ENCODE results near the gene EHMT1. TPM values are rescaled to one million over a fixed set of nuclear protein-coding genes. Genes with fewer than 3 reads are reported as not detected.
"Not testable (repeated sequence)": the region's sequence is repeated elsewhere in the genome, so short reads cannot be mapped to it uniquely, and the experiment has no call there.

Gene EHMT1
- total RNA-seq, 1 donor from 2014 or later, result 96.5 TPM

DNA sequence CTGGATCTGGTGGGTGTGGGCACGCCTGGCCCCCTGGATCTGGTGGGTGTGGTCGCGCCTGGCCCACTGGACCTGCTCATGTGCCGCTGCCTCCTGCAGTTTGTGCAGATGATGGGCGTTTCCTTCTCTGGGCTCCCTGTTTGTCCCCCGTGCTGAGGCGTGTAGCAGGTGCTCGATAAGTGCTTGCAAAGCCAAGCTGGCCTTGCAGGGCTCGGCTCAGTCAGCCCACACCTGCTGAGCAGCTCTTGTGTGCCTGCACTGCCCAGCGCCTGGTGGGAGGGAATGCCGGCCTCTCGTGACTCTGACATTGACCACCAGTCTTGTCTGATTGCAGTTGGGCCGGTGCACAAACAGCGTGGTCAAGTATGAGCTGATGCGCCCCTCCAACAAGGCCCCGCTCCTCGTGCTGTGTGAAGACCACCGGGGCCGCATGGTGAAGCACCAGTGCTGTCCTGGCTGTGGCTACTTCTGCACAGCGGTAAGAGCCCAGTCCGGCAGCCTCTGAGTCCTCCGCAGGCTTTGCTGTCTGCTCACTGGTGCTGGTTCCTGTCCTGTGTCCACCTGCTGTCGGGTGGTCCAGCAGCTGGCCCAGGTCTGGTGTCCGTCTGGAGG, 156.1 kb downstream of the EHMT1 start:
- intact Hi-C loops (cut with micrococcal nuclease), result no loop called here
- no peak for DNase-seq (ENCODE audit: low spot score)
- Mint-ChIP-seq H3K36me3 (ENCODE audit: low read depth) (peaks cover 62% of the 10 kb centered on the region), H3K4me1 (ENCODE audit: low read depth) (no peaks in the 10 kb centered on the region), H3K9me3 (peaks cover 4% of the 10 kb centered on the region), H3K27me3 (ENCODE audit: low read depth) (no peaks in the 10 kb centered on the region), H3K4me3 (ENCODE audit: low read depth) (no peak overlapping the region), H3K27ac (no peak overlapping the region)

- Mint-ChIP-seq H3K27ac (no peak overlapping the region), H3K4me3 (ENCODE audit: low read depth) (no peak overlapping the region), H3K27me3 (ENCODE audit: low read depth) (no peaks in the 10 kb centered on the region), H3K9me3 (no peaks in the 10 kb centered on the region), H3K36me3 (ENCODE audit: low read depth) (peaks cover 47% of the 10 kb centered on the region), H3K4me1 (ENCODE audit: low read depth) (no peaks in the 10 kb centered on the region)
- no peak for DNase-seq (ENCODE audit: low spot score)
- intact Hi-C loops (cut with micrococcal nuclease), result no loop called here
These were observed 157.6 kb downstream of the EHMT1 start for GRCh38 chr9:137776306-137776995.

- no peak for DNase-seq (ENCODE audit: low spot score)
- Mint-ChIP-seq H3K27me3 (ENCODE audit: low read depth) (no peaks in the 10 kb centered on the region), H3K4me1 (ENCODE audit: low read depth) (no peaks in the 10 kb centered on the region), H3K4me3 (ENCODE audit: low read depth) (no peak overlapping the region), H3K9me3 (no peaks in the 10 kb centered on the region), H3K36me3 (ENCODE audit: low read depth) (peaks cover 52% of the 10 kb centered on the region), H3K27ac (no peak overlapping the region)
- intact Hi-C loops (cut with micrococcal nuclease), result no loop called here
These were observed 159.0 kb downstream of the EHMT1 start for GRCh38 chr9:137777761-137778160.

DNA sequence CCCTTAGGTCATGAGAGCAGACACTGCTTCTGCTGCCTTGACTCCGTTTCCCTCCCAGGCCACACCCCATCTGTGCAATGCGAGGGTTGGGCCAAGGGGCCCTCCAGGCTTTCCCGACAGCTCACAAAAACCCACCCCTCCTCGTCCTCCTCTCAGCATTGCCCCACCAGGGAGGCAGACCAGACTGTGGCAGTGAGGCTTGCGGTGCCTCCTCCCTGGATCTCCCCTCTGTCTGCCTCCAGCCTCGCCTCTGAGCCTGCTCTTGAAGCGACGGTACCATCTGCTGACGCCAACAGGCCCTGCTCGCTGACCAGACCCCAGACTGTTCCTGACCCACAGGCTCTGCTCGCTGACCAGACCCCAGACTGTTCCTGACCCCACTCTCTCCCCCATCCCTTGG, 159.5 kb downstream of the EHMT1 start:
- Mint-ChIP-seq H3K9me3 (no peaks in the 10 kb centered on the region), H3K4me3 (ENCODE audit: low read depth) (no peak overlapping the region), H3K4me1 (ENCODE audit: low read depth) (no peaks in the 10 kb centered on the region), H3K27ac (no peak overlapping the region), H3K27me3 (ENCODE audit: low read depth) (no peaks in the 10 kb centered on the region), H3K36me3 (ENCODE audit: low read depth) (peaks cover 54% of the 10 kb centered on the region)
- DNase-seq (ENCODE audit: low spot score), result no peak
- intact Hi-C loops (cut with micrococcal nuclease), result no loop called here

DNA sequence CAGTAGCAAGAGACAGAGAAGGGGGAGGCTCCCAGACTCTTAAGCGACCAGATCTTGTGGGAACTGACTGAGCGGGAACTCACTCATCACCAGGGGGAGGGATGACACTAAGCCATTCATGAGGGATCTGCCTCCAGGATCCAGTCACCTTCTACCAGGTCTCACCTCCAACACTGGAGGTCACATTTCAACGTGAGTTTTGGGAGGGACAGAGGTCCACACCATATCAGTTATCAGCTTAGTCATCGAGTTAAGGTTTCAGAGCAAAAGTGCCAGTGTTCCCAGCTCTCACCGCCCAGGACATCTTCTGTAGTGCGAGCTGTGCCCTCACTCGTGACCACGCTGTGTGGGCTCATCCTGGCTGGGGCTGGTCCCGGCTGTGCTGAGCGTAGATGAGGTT, 160.1 kb downstream of the EHMT1 start:
- no peak for DNase-seq (ENCODE audit: low spot score)
- Mint-ChIP-seq H3K27ac (no peak overlapping the region), H3K9me3 (no peaks in the 10 kb centered on the region), H3K36me3 (ENCODE audit: low read depth) (peaks cover 54% of the 10 kb centered on the region), H3K27me3 (ENCODE audit: low read depth) (no peaks in the 10 kb centered on the region), H3K4me3 (ENCODE audit: low read depth) (no peak overlapping the region), H3K4me1 (ENCODE audit: low read depth) (no peaks in the 10 kb centered on the region)
- intact Hi-C loops (cut with micrococcal nuclease), result no loop called here

GRCh38 chr9:137780031-137780430, 161.2 kb downstream of the EHMT1 start:
- H3K27ac Mint-ChIP-seq; intact Hi-C loops (cut with micrococcal nuclease); H3K4me3 Mint-ChIP-seq (ENCODE audit: low read depth); H3K9me3 Mint-ChIP-seq; H3K27me3 Mint-ChIP-seq (ENCODE audit: low read depth); H3K4me1 Mint-ChIP-seq (ENCODE audit: low read depth); DNase-seq (ENCODE audit: low spot score): not testable (repeated sequence)
- H3K36me3 Mint-ChIP-seq (ENCODE audit: low read depth), result peaks cover 55% of the 10 kb centered on the region

DNA sequence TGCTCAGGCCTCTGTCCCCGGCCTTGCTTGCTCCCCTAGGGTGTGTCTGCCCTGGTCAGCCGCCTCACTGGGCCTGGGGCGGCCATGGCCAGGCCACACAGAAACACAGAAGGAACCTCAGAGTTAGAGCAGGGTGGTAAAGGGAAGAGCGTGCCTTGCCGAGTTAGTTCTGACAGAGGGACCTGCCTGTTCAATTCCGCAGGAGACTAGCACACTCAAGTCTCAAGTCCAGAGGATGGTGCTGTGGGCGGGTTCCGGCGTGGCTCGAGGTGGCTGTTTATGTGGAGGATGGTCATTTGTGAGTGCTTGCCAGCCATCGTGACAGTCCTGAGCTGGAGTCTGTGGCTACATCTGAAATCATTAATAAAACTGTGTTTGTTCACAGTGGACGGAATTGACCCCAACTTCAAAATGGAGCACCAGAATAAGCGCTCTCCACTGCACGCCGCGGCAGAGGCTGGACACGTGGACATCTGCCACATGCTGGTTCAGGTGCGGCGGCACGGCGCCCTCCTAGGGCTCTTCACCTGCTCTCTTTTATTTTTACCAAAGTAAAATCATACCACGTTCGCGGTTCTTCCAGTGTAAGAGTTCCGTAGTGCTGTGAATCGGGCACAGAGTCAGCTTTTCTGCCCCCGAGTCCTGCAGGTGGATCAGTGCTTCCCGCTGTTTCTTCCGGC, 163.2 kb downstream of the EHMT1 start:
- peaks cover 2% of the 10 kb centered on the region for H3K4me1 Mint-ChIP-seq (ENCODE audit: low read depth)
- DNase-seq (ENCODE audit: low spot score), result no peak
- no peaks in the 10 kb centered on the region for H3K9me3 Mint-ChIP-seq
- H3K27me3 Mint-ChIP-seq (ENCODE audit: low read depth), result no peaks in the 10 kb centered on the region
- no peak overlapping the region for H3K4me3 Mint-ChIP-seq (ENCODE audit: low read depth)
- intact Hi-C loops (cut with micrococcal nuclease), result no loop called here
- no peak overlapping the region for H3K27ac Mint-ChIP-seq
- H3K36me3 Mint-ChIP-seq (ENCODE audit: low read depth), result peaks cover 59% of the 10 kb centered on the region

DNA sequence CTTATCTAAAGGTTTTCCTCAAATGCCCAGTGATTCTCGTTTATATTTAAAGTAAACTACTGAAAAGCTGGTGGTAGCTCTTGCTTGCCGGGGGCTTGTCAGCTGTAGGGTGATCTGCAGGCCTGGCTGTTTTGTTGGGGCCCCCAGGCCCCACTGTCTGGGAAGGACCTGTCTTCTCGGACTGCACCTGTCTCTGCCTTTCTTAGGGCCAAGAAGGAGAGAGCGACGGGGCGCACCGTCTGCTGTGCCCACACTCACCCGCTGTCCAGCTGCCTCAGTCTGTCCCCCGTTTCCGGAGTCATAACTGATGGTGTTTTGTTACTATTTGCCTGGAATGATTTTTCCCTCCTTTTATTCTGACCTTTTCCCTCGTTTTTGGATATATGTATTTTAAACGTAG, 164.7 kb downstream of the EHMT1 start:
- H3K9me3 Mint-ChIP-seq, result no peaks in the 10 kb centered on the region
- peaks cover 47% of the 10 kb centered on the region for H3K36me3 Mint-ChIP-seq (ENCODE audit: low read depth)
- intact Hi-C loops (cut with micrococcal nuclease), result no loop called here
- H3K27ac Mint-ChIP-seq, result no peak overlapping the region
- H3K4me1 Mint-ChIP-seq (ENCODE audit: low read depth), result peaks cover 2% of the 10 kb centered on the region
- DNase-seq (ENCODE audit: low spot score), result no peak
- no peak overlapping the region for H3K4me3 Mint-ChIP-seq (ENCODE audit: low read depth)
- H3K27me3 Mint-ChIP-seq (ENCODE audit: low read depth), result no peaks in the 10 kb centered on the region

DNA sequence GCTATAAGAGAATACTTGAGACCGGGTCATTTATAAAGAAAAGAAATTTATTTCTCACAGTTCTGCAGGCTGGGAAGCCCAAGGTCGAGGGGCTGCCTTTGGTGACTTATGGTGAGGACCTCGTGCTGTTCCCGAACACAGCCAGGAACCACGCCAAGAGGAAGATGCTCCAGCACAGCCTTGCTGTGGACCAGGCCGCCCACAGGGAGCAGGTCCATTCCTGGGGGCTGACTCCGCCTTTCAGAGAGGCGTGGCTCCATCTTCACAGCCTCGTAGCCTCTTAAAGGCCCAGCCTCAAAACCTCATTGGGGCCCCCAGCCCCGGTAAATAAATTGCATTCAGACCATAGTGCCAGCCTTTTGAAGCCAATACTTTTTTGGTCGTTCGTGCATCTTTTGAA, 165.2 kb downstream of the EHMT1 start:
- no peak overlapping the region for H3K4me3 Mint-ChIP-seq (ENCODE audit: low read depth)
- intact Hi-C loops (cut with micrococcal nuclease), result no loop called here

GRCh38 chr9:137784641-137785513, 166.1 kb downstream of the EHMT1 start:
- no peak overlapping the region for H3K27ac Mint-ChIP-seq
- H3K4me1 Mint-ChIP-seq (ENCODE audit: low read depth), result peaks cover 2% of the 10 kb centered on the region
- H3K9me3 Mint-ChIP-seq, result no peaks in the 10 kb centered on the region
- no peak overlapping the region for H3K4me3 Mint-ChIP-seq (ENCODE audit: low read depth)
- peaks cover 42% of the 10 kb centered on the region for H3K36me3 Mint-ChIP-seq (ENCODE audit: low read depth)
- no peaks in the 10 kb centered on the region for H3K27me3 Mint-ChIP-seq (ENCODE audit: low read depth)
- DNase-seq (ENCODE audit: low spot score), result no peak
- intact Hi-C loops (cut with micrococcal nuclease), result no loop called here

More for the DNA sequence above, 165.2 kb downstream of the EHMT1 start:
- no peaks in the 10 kb centered on the region for H3K27me3 Mint-ChIP-seq (ENCODE audit: low read depth)
- DNase-seq (ENCODE audit: low spot score), result no peak
- no peak overlapping the region for H3K27ac Mint-ChIP-seq
- H3K4me1 Mint-ChIP-seq (ENCODE audit: low read depth), result peaks cover 2% of the 10 kb centered on the region
- H3K36me3 Mint-ChIP-seq (ENCODE audit: low read depth), result peaks cover 42% of the 10 kb centered on the region
- no peaks in the 10 kb centered on the region for H3K9me3 Mint-ChIP-seq

- Mint-ChIP-seq H3K36me3 (ENCODE audit: low read depth) (peaks cover 48% of the 10 kb centered on the region), H3K4me1 (ENCODE audit: low read depth) (peaks cover 2% of the 10 kb centered on the region), H3K27ac (no peak overlapping the region), H3K27me3 (ENCODE audit: low read depth) (no peaks in the 10 kb centered on the region), H3K9me3 (no peaks in the 10 kb centered on the region), H3K4me3 (ENCODE audit: low read depth) (no peak overlapping the region)
- no peak for DNase-seq (ENCODE audit: low spot score)
- intact Hi-C loops (cut with micrococcal nuclease), result no loop called here
These were observed 166.9 kb downstream of the EHMT1 start for GRCh38 chr9:137785704-137786161.

- Mint-ChIP-seq H3K4me1 (ENCODE audit: low read depth) (peaks cover 2% of the 10 kb centered on the region), H3K36me3 (ENCODE audit: low read depth) (peaks cover 55% of the 10 kb centered on the region), H3K9me3 (no peaks in the 10 kb centered on the region), H3K4me3 (ENCODE audit: low read depth) (no peak overlapping the region), H3K27ac (no peak overlapping the region), H3K27me3 (ENCODE audit: low read depth) (no peaks in the 10 kb centered on the region)
- intact Hi-C loops (cut with micrococcal nuclease), result no loop called here
- DNase-seq (ENCODE audit: low spot score), result no peak
These were observed 167.7 kb downstream of the EHMT1 start for GRCh38 chr9:137786511-137786920.

Measured in activated T-helper 2 cell treated with anti-CD3 and anti-CD28 coated beads, Interferon-gamma antibody, Interleukin-2, Interleukin-4, amounts not matched to agents 10 μg/mL and 5 μg/mL and 100 μg/mL, durations not matched to agents 14 hours and 24 hours and 36 hours (primary cell).